Fibroblast of mammary gland (primary cell): ENCODE data around the gene ASB9.
A peak's percentile ranks its signal among the peaks of the same experiment; 100 is the strongest.
"Not testable (repeated sequence)": the region's sequence is repeated elsewhere in the genome, so short reads cannot be mapped to it uniquely, and the experiment has no call there.

ENCODE experiments used
- DNase-seq: peaks from one replicate; pipeline ENCODE4 v3.0.0-alpha.2; 2010; ENCODE audit warnings: low read depth
- H3K4me3 ChIP-seq: 2 replicates; pipeline ENCODE4 v1.5.1; 2011; ENCODE audit warnings: low read depth, mild to moderate bottlenecking, low read length, moderate library complexity; ENCODE audit not compliant: control insufficient read depth
- TF ChIP-seq, protein P1 (sequence below): conservative IDR thresholded peaks from 2 replicates; pipeline ENCODE4 v1.5.1; 2011; ENCODE audit warnings: low read depth, low read length, inconsistent platforms; ENCODE audit not compliant: control insufficient read depth, insufficient read depth

The ASB9 gene

DNA sequence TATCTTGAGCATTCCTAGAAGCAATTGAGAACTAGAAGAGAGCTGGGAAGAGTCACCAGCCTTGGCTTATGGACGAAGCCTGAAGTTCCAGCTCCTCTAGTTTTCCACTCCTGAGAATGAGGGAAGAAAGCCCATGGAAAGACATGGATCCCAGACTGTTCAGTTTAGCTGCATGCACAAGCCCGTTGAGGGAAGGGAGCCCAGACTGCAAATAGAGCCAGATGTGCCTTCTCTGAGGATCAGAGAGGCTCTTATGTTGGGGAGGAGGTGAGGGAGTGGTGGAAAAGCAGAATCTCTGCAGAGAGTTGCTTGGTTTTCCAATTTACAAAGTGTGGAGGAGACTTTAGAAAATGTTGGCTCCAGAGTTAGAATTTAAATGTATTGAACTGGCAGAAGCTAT lies 69.0 kb downstream of the ASB9 start:
- no peak for DNase-seq
- H3K4me3 ChIP-seq = no peak overlapping the region
- TF ChIP-seq, protein P1, sequence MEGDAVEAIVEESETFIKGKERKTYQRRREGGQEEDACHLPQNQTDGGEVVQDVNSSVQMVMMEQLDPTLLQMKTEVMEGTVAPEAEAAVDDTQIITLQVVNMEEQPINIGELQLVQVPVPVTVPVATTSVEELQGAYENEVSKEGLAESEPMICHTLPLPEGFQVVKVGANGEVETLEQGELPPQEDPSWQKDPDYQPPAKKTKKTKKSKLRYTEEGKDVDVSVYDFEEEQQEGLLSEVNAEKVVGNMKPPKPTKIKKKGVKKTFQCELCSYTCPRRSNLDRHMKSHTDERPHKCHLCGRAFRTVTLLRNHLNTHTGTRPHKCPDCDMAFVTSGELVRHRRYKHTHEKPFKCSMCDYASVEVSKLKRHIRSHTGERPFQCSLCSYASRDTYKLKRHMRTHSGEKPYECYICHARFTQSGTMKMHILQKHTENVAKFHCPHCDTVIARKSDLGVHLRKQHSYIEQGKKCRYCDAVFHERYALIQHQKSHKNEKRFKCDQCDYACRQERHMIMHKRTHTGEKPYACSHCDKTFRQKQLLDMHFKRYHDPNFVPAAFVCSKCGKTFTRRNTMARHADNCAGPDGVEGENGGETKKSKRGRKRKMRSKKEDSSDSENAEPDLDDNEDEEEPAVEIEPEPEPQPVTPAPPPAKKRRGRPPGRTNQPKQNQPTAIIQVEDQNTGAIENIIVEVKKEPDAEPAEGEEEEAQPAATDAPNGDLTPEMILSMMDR = no peak

DNA sequence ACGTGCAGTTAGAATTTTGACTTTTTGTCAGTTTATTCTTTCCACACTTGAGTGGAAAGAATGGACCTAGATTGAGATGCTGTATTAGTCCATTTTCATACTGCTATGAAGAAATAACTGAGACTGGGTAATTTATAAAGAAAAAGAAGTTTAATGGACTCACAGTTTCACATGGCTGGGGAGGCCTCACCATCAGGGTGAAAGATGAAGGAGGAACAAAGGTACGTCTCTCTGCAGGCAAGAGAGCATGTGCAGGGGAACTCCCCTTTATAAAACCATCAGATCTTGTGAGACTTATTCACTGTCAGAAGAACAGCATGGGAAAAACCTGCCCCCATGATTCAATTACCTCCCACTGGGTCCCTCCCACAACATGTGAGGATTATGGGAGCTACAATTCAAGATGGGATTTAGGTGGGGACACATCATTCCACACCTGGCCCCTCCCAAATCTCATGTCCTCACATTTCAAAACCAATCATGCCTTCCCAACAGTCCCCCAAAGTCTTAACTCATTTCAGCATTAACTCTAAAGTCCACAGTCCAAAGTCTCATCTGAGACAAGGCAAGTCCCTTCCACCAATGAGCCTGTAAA lies 71.2 kb downstream of the ASB9 start:
- DNase-seq = not testable (repeated sequence)

DNA sequence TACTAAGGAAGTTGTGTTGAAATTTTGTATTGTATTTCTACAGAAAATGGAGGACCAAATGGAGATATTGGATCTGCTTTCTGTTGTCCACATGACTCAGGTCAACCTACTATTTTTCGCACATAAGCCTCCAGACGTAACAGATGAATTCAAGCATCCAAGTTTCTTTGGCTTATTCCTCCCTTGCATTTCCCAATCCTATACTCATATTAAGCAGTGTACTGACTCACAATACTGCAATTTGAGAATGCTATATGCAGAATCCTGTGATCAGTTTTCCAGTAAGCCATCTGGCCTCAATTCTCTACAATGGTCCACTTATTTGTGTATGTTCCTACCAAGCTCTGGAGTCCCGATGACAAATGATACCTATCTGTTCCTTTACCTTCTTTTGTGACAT lies 75.7 kb downstream of the ASB9 start:
- TF ChIP-seq, protein P1 = no peak
- DNase-seq = peak; percentile 56
- H3K4me3 ChIP-seq = no peak overlapping the region

More for the DNA sequence above, 71.2 kb downstream of the ASB9 start:
- not testable (repeated sequence) for H3K4me3 ChIP-seq
